NB4 (cell line): ENCODE measurements around the gene ACOXL.

ENCODE experiments used
- POLR2A ChIP-seq: IDR thresholded peaks from 2 replicates; pipeline ENCODE4 v1.6.1; 2011; ENCODE audit warnings: mild to moderate bottlenecking; ENCODE audit not compliant: insufficient read length; ENCODE audit errors: extremely low read depth
- TF ChIP-seq, protein P1 (sequence below): IDR thresholded peaks from one replicate; pipeline ENCODE4 v1.5.1; 2012; ENCODE audit warnings: low read depth, low read length

- TF ChIP-seq, protein P1, sequence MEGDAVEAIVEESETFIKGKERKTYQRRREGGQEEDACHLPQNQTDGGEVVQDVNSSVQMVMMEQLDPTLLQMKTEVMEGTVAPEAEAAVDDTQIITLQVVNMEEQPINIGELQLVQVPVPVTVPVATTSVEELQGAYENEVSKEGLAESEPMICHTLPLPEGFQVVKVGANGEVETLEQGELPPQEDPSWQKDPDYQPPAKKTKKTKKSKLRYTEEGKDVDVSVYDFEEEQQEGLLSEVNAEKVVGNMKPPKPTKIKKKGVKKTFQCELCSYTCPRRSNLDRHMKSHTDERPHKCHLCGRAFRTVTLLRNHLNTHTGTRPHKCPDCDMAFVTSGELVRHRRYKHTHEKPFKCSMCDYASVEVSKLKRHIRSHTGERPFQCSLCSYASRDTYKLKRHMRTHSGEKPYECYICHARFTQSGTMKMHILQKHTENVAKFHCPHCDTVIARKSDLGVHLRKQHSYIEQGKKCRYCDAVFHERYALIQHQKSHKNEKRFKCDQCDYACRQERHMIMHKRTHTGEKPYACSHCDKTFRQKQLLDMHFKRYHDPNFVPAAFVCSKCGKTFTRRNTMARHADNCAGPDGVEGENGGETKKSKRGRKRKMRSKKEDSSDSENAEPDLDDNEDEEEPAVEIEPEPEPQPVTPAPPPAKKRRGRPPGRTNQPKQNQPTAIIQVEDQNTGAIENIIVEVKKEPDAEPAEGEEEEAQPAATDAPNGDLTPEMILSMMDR, result no peak
- TF ChIP-seq POLR2A, result no peak
These were observed 131.8 kb downstream of the ACOXL start for GRCh38 chr2:110864176-110864575.
